ENCODE results near the gene OR9I1. TPM values are rescaled to one million over a fixed set of nuclear protein-coding genes. Genes with fewer than 3 reads are reported as not detected.

The OR9I1 gene
- total and polyA plus RNA-seq, 7 experiments from 2014 or later, result not detected

DNA sequence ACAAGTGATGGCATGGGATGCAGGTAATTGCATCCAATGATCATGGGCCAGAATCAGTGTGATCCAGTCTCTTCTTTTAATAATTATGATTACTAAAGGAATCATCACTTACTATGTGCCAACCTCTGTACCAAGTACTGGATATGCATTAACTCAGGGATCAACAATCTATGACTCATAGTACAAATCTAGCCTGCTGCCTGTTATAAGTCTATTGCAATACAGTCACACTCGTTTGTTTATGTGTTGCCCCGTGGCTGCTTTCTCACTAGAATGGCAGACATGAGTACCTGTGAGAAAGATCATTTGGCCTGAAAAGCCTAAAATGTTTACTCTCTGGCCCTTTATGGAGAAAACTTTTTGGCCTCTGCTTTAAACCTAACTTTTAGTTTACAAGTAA, 49.5 kb downstream of the OR9I1 start:
- Mint-ChIP-seq H3K4me3 (no peak overlapping the region), H3K9me3 (peaks cover 0 to 5% (median 2%) of the 10 kb centered on the region in 11 donors), H3K27ac (no peak overlapping the region), H3K4me1 (no peaks in the 10 kb centered on the region), H3K36me3 (no peaks in the 10 kb centered on the region), H3K27me3 (peaks cover 0 to 9% (median 0%) of the 10 kb centered on the region in 5 donors)
- no peaks in the 10 kb centered on the region for H3K36me3 ChIP-seq (ENCODE audit: control insufficient read depth in 2 of 3, insufficient read depth in 3 of 3, low read length in 3 of 3)
- no peak for ATAC-seq
- H3K27me3 ChIP-seq (ENCODE audit: control insufficient read depth in 2 of 2, insufficient read depth in 2 of 2, low read length in 2 of 2), result no peaks in the 10 kb centered on the region
- CTCF ChIA-PET, result no interaction called here
- H3K4me1 ChIP-seq (ENCODE audit: control insufficient read depth in 2 of 2, insufficient read depth in 2 of 2, low read length in 2 of 2), result no peaks in the 10 kb centered on the region
- H3K9me3 ChIP-seq (ENCODE audit: control insufficient read depth in 2 of 3, low read length in 3 of 3), result no peaks in the 10 kb centered on the region
- no peak overlapping the region for H3K4me3 ChIP-seq (ENCODE audit: low read length)
- no peak for DNase-seq
- no peak overlapping the region for H3K27ac ChIP-seq (ENCODE audit: low read depth, low read length)
- intact Hi-C loops (cut with micrococcal nuclease), result no loop called here
- POLR2A ChIA-PET, result no interaction called here

DNA sequence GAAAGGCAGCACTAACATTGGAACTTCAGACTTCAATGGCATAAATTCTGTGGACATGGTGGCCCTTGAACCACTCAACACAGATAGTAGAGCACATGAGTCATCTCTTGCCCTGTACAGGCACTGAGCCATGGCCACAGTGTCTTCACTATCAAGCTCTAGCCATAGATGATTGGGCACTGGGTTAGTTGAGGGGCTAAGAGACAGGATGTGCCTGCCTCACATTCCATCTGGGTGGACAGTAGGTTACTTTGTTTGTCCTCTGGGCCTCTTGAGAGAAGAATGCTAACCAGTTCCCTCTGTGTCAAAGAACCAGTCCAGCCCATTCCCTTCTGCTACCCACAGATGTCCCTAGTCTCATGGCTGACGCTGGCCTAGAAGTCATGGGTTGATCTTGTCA, 54.7 kb downstream of the OR9I1 start:
- Mint-ChIP-seq H3K36me3 (no peaks in the 10 kb centered on the region), H3K27me3 (peaks cover 0 to 9% (median 3%) of the 10 kb centered on the region in 5 donors), H3K4me1 (no peaks in the 10 kb centered on the region), H3K9me3 (peaks cover 0 to 5% (median 2%) of the 10 kb centered on the region in 11 donors), H3K4me3 (no peak overlapping the region), H3K27ac (no peak overlapping the region)
- Histone ChIP-seq H3K4me1 (ENCODE audit: control insufficient read depth in 2 of 2, insufficient read depth in 2 of 2, low read length in 2 of 2) (no peaks in the 10 kb centered on the region), H3K4me3 (ENCODE audit: low read length) (no peak overlapping the region), H3K27ac (ENCODE audit: low read depth, low read length) (no peak overlapping the region), H3K9me3 (ENCODE audit: control insufficient read depth in 2 of 3, low read length in 3 of 3) (no peaks in the 10 kb centered on the region), H3K27me3 (ENCODE audit: control insufficient read depth in 2 of 2, insufficient read depth in 2 of 2, low read length in 2 of 2) (no peaks in the 10 kb centered on the region), H3K36me3 (ENCODE audit: control insufficient read depth in 2 of 3, insufficient read depth in 3 of 3, low read length in 3 of 3) (no peaks in the 10 kb centered on the region)
- ChIA-PET POLR2A (no interaction called here), CTCF (no interaction called here)
- DNase-seq, result no peak
- no peak for ATAC-seq
- intact Hi-C loops (cut with micrococcal nuclease), result no loop called here

DNA sequence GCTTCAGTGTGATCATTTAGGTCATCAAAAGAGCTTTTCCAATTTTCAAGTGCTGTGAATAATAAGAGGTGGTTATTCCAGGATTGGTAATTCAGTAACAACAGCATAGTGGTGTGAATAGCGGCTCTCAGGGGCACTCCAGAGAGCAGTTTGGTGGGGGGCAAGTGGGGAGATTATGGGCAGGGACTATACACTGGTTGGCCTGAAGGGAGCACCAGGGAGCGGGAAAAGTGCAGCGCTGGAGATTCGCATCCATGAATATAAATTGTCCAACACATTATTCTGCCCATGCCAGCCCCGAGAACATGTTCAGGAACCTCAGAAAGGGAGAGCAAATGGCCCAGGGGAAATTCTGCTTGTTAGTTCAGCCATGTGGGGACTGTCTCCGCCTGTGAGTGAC, 56.7 kb downstream of the OR9I1 start:
- ChIA-PET CTCF (no interaction called here), POLR2A (no interaction called here)
- Histone ChIP-seq H3K4me1 (ENCODE audit: control insufficient read depth in 2 of 2, insufficient read depth in 2 of 2, low read length in 2 of 2) (no peaks in the 10 kb centered on the region), H3K36me3 (ENCODE audit: control insufficient read depth in 2 of 3, insufficient read depth in 3 of 3, low read length in 3 of 3) (no peaks in the 10 kb centered on the region), H3K27ac (ENCODE audit: low read depth, low read length) (no peak overlapping the region), H3K27me3 (ENCODE audit: control insufficient read depth in 2 of 2, insufficient read depth in 2 of 2, low read length in 2 of 2) (no peaks in the 10 kb centered on the region), H3K4me3 (ENCODE audit: low read length) (no peak overlapping the region), H3K9me3 (ENCODE audit: control insufficient read depth in 2 of 3, low read length in 3 of 3) (no peaks in the 10 kb centered on the region)
- Mint-ChIP-seq H3K27me3 (peaks cover 0 to 6% (median 0%) of the 10 kb centered on the region in 5 donors), H3K36me3 (no peaks in the 10 kb centered on the region), H3K4me1 (no peaks in the 10 kb centered on the region), H3K27ac (no peak overlapping the region), H3K9me3 (peaks cover 0 to under 1% (median 0%) of the 10 kb centered on the region in 11 donors), H3K4me3 (no peak overlapping the region)
- ATAC-seq, result no peak
- intact Hi-C loops (cut with micrococcal nuclease), result no loop called here
- no peak for DNase-seq

DNA sequence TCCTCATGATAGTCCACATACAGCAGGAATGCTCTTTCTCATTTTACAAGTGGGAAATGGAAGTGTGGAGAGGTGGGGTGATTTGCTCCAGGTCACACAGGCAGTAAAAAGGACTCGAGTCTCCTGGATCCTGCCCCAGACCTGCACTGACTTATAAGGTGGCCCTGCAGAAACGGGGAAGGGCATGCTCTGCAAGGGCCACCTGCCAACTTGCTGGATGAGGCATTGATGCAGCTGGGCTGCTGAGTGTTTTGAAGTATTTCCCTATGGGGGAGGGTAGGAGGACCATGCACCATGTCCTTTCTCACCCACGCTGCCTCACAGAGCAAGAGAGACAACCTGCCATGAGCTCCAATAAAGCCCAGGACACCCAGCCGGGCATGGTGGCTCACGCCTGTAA, 57.6 kb downstream of the OR9I1 start:
- Histone ChIP-seq H3K4me1 (ENCODE audit: control insufficient read depth in 2 of 2, insufficient read depth in 2 of 2, low read length in 2 of 2) (no peaks in the 10 kb centered on the region), H3K9me3 (ENCODE audit: control insufficient read depth in 2 of 3, low read length in 3 of 3) (no peaks in the 10 kb centered on the region), H3K27ac (ENCODE audit: low read depth, low read length) (no peak overlapping the region), H3K4me3 (ENCODE audit: low read length) (no peak overlapping the region), H3K36me3 (ENCODE audit: control insufficient read depth in 2 of 3, insufficient read depth in 3 of 3, low read length in 3 of 3) (no peaks in the 10 kb centered on the region), H3K27me3 (ENCODE audit: control insufficient read depth in 2 of 2, insufficient read depth in 2 of 2, low read length in 2 of 2) (no peaks in the 10 kb centered on the region)
- Mint-ChIP-seq H3K36me3 (no peaks in the 10 kb centered on the region), H3K27me3 (peaks cover 0 to 6% (median 0%) of the 10 kb centered on the region in 5 donors), H3K4me3 (no peak overlapping the region), H3K9me3 (no peaks in the 10 kb centered on the region), H3K4me1 (no peaks in the 10 kb centered on the region), H3K27ac (no peak overlapping the region)
- CTCF ChIA-PET, result no interaction called here
- intact Hi-C loops (cut with micrococcal nuclease), result no loop called here
- ATAC-seq, result no peak
- DNase-seq, result no peak
- POLR2A ChIA-PET, result no interaction called here

Other genes with a start within 250 kb of the OR9I1 start
- gene OR9Q1, start 101.6 kb downstream of the OR9I1 start, total RNA-seq, result not detected
- not detected for gene OR9Q1, start 101.6 kb downstream of the OR9I1 start, polyA plus RNA-seq
- gene OR6Q1, start 94.6 kb downstream of the OR9I1 start, total RNA-seq, result not detected
- not detected for gene OR6Q1, start 94.6 kb downstream of the OR9I1 start, polyA plus RNA-seq
- not detected for gene OR9Q2, start 63.5 kb upstream of the OR9I1 start, total RNA-seq
- not detected for gene OR9Q2, start 63.5 kb upstream of the OR9I1 start, polyA plus RNA-seq
- gene OR1S2, start 78.6 kb upstream of the OR9I1 start, total RNA-seq, result not detected
- not detected for gene OR1S2, start 78.6 kb upstream of the OR9I1 start, polyA plus RNA-seq
- gene OR1S1, start 87.2 kb upstream of the OR9I1 start, total RNA-seq, result not detected
- gene OR1S1, start 87.2 kb upstream of the OR9I1 start, polyA plus RNA-seq, result not detected
- not detected for gene OR10Q1, start 103.4 kb upstream of the OR9I1 start, total RNA-seq
- not detected for gene OR10Q1, start 103.4 kb upstream of the OR9I1 start, polyA plus RNA-seq
- not detected for gene OR10W1, start 142.7 kb upstream of the OR9I1 start, total RNA-seq
- gene OR10W1, start 142.7 kb upstream of the OR9I1 start, polyA plus RNA-seq, result not detected
- not detected for gene OR5B17, start 233.5 kb upstream of the OR9I1 start, total RNA-seq
- gene OR5B17, start 233.5 kb upstream of the OR9I1 start, polyA plus RNA-seq, result not detected

All from naive thymus-derived CD4-positive, alpha-beta T cell (primary cell).